ENCODE results near the gene FKBP11. TPM values are rescaled to one million over a fixed set of nuclear protein-coding genes. Genes with fewer than 3 reads are reported as not detected.

The FKBP11 gene
- total and polyA plus RNA-seq, 2 donors (not counting 3 experiments of a cell fraction or from before 2014, with no cell fraction given), result 74.2 to 81.2 TPM

DNA sequence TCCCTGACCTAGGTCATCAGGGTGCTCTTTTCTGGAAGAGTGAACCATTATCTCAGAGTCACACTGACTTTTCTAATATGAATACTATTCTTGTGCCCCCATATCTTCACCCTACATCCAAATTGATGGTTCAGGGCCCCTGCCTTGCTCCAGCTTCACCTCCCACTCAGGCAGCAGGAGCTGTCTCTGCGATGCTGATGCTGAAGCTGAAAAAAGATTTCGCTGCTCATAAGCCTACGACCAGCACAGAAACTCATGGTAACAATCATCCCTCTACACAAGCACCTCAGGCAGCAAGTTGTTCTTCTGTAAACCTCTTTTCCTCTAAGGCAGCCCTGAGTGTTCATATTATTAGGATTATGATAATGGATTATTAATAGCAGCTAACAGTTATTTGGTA, 28.8 kb upstream of the FKBP11 start:
- no peaks in the 10 kb centered on the region for H3K9me3 ChIP-seq (replicated peaks; ENCODE audit: control insufficient read depth, insufficient read depth, low read length)
- H3K4me3 ChIP-seq (replicated peaks in 1 of 3; ENCODE audit: insufficient read depth in 1 of 3, low read depth in 1 of 3, low read length in 3 of 3), result no peak overlapping the region
- H3K36me3 ChIP-seq (ENCODE audit: control insufficient read depth in 2 of 2, extremely low read depth in 1 of 2, insufficient read depth in 2 of 2, low read length in 2 of 2), result peaks cover 4 to 6% of the 10 kb centered on the region in 2 experiments
- H4K20me1 ChIP-seq (replicated peaks; ENCODE audit: control insufficient read depth, extremely low read depth, insufficient read depth, low read length), result peaks cover 11% of the 10 kb centered on the region
- ChIA-PET CTCF (interaction anchor here (1.0 to 3.3 kb wide), 3 partner anchors 24 to 43 kb away, joined by 3 to 15 read pairs (median 5); no protein-coding TSS in a partner anchor), POLR2A (no interaction called here)
- intact Hi-C loops (cut with micrococcal nuclease), result no loop called here
- dilution Hi-C loops (cut with MboI; ENCODE audit: extremely low pct_ligation_motif_present, low sequenced_read_pairs), result no loop called here
- peaks cover 67% of the 10 kb centered on the region for H3K79me2 ChIP-seq (ENCODE audit: control insufficient read depth, insufficient read depth, low read length)
- H3K27ac ChIP-seq (ENCODE audit: insufficient read depth, low read depth, low read length), result no peak overlapping the region
- FAIRE-seq (no peak), DNase-seq (ENCODE audit: low read depth, low spot score) (no peak)
- no peak for TF ChIP-seq POLR2A (IDR thresholded peaks at IDR 0.05; ENCODE audit: low read depth, low read length)
- TF ChIP-seq, protein P1, sequence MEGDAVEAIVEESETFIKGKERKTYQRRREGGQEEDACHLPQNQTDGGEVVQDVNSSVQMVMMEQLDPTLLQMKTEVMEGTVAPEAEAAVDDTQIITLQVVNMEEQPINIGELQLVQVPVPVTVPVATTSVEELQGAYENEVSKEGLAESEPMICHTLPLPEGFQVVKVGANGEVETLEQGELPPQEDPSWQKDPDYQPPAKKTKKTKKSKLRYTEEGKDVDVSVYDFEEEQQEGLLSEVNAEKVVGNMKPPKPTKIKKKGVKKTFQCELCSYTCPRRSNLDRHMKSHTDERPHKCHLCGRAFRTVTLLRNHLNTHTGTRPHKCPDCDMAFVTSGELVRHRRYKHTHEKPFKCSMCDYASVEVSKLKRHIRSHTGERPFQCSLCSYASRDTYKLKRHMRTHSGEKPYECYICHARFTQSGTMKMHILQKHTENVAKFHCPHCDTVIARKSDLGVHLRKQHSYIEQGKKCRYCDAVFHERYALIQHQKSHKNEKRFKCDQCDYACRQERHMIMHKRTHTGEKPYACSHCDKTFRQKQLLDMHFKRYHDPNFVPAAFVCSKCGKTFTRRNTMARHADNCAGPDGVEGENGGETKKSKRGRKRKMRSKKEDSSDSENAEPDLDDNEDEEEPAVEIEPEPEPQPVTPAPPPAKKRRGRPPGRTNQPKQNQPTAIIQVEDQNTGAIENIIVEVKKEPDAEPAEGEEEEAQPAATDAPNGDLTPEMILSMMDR (IDR thresholded peaks at IDR 0.05; ENCODE audit: extremely low read depth in 1 of 2, insufficient read depth in 1 of 2, low read depth in 1 of 2, low read length in 2 of 2), result no peak
- no peak for TF ChIP-seq FOS (IDR thresholded peaks at IDR 0.05; ENCODE audit: borderline replicate concordance, insufficient read depth, low read length)
- no peak for TF ChIP-seq POLR2AphosphoS5 (IDR thresholded peaks at IDR 0.05; ENCODE audit: insufficient read depth, low read depth, low read length)
- no peak for TF ChIP-seq MAX (IDR thresholded peaks at IDR 0.05; ENCODE audit: insufficient read depth, insufficient read length)
- no peak for TF ChIP-seq JUN (IDR thresholded peaks at IDR 0.05; ENCODE audit: borderline replicate concordance, insufficient read depth, insufficient read length, low read depth)
- no peak for TF ChIP-seq GATA2 (IDR thresholded peaks at IDR 0.05; ENCODE audit: insufficient read depth, insufficient read length, low read depth, low read length)
- no peak for TF ChIP-seq EZH2 (IDR thresholded peaks at IDR 0.05; ENCODE audit: borderline replicate concordance, low read depth, low read length, severe bottlenecking)
- BruUV-seq (replicated peaks), result no TSS peak
- H3K9me1 ChIP-seq (replicated peaks; ENCODE audit: control insufficient read depth, extremely low read depth, insufficient read depth, low read length), result no peaks in the 10 kb centered on the region
- no peak overlapping the region for H3K4me2 ChIP-seq (ENCODE audit: insufficient read depth, low read length)
- no peak overlapping the region for H2AFZ ChIP-seq (ENCODE audit: low read depth, low read length)
- no peak overlapping the region for H3K9ac ChIP-seq (replicated peaks; ENCODE audit: extremely low read depth, insufficient read depth, low read length)
- no peaks in the 10 kb centered on the region for H3K27me3 ChIP-seq (ENCODE audit: control insufficient read depth in 2 of 2, insufficient read depth in 2 of 2, low read length in 2 of 2)
- peaks cover 15% of the 10 kb centered on the region for H3K4me1 ChIP-seq (ENCODE audit: control insufficient read depth, extremely low read depth, insufficient read depth, low read length)
